ENCODE data around the gene LYPD3.

DNA sequence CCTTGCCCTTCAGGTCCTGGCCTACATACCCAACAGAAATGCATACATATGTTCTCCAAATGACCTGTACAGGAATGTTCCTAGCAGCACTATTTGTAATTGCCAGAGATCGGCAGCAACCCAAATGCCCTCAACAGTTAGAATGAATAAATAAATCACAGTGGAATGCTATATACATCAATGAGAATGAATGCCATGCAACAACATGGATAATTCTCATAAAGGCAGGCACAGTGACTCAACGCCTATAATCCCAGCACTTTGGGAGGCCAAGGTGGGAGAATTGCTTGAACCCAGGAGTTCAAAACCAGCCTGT lies 32.1 kb downstream of the LYPD3 start:
- no peak for TF ChIP-seq POLR2A (IDR thresholded peaks at IDR 0.05)
- TF ChIP-seq, protein P1, sequence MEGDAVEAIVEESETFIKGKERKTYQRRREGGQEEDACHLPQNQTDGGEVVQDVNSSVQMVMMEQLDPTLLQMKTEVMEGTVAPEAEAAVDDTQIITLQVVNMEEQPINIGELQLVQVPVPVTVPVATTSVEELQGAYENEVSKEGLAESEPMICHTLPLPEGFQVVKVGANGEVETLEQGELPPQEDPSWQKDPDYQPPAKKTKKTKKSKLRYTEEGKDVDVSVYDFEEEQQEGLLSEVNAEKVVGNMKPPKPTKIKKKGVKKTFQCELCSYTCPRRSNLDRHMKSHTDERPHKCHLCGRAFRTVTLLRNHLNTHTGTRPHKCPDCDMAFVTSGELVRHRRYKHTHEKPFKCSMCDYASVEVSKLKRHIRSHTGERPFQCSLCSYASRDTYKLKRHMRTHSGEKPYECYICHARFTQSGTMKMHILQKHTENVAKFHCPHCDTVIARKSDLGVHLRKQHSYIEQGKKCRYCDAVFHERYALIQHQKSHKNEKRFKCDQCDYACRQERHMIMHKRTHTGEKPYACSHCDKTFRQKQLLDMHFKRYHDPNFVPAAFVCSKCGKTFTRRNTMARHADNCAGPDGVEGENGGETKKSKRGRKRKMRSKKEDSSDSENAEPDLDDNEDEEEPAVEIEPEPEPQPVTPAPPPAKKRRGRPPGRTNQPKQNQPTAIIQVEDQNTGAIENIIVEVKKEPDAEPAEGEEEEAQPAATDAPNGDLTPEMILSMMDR (IDR thresholded peaks at IDR 0.05) = no peak
- TF ChIP-seq POLR2AphosphoS5 (IDR thresholded peaks at IDR 0.05) = no peak

All from prostate gland (tissue), 2 donors.